Activated CD4-positive, CD25-positive, alpha-beta regulatory T cell treated with anti-CD3 and anti-CD28 coated beads, Interleukin-2, amount 50 U/mL, for 16 hours (primary cell): Measurements from ENCODE around the gene EED.
"Not testable (repeated sequence)": the region's sequence is repeated elsewhere in the genome, so short reads cannot be mapped to it uniquely, and the experiment has no call there.

ENCODE experiments used
- DNase-seq: peaks from one replicate; pipeline ENCODE4 v3.0.0-alpha.2; 2020; ENCODE audit warnings: low read depth, low spot score

The EED gene

DNA sequence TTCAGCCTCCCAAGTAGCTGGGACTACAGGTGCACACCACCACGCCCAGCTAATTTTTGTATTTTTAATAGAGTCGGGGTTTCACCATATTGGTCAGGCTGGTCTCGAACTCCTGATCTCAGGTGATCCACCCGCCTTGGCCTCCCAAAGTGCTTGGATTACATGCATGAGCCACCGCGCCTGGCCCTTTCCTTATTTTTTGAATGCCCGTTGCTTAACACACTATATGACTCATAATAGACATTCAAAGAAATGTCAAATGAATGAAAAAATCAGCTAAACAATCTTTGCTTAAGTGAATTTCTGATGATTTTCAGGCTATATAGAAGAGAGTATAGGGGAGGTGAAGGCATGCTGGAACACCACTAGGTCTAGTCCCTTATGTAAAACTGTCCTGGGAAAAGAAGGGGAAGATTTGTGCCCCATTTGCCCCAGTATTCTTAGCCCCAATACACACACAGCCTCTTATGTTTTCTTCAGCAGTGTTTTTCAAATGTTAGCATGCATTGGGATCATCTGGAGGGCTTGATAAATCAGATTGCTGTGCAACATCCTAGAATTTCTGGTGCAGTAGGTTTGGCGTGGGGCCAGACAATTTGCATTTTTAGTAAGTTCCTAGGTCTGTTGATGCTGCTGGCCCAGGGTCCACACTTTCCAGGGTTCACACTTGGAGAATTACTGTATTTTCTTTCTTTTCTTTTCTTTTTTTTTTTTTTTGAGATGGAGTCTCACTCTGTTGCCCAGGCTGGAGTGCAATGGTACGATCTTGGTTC is 45.1 kb downstream of the EED start:
- DNase-seq = not testable (repeated sequence)

DNA sequence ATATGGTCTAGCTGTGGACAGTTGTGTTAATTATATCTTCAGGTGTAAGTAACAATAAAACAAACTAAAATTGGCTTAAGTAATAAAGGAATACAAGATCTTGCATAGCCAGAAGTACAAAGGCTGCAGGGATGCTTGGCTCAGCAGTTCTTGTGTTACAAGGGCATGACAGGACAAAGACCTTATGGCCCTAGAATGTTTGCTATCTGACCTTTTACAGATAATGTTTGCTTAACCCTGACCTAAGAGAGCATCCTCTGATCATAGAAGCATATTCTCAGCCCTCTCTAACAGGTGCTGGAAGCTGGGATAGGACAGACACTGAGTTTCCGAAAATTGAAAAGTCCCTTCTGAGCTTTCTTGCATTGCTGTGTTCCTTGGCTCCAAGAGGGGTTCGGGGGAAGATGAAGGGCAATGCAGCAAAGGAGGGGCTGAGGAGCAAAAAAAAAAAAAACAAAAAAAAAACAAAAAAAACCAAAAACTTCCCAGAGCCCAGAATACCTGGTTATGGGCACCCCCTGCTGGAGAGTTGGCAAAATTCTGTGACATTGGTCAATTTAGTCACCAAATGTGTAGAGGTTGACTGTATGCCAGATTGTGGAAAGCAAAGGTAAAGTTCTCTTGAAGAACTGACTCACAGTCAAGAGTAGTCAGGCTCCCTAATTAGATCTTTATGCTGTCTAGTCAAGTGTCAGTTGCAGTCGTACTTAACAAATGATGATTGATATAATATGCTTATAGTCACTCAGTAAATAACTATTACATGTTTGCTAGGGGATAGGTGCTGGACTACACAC is 47.1 kb downstream of the EED start:
- peak; percentile 42 for DNase-seq

DNA sequence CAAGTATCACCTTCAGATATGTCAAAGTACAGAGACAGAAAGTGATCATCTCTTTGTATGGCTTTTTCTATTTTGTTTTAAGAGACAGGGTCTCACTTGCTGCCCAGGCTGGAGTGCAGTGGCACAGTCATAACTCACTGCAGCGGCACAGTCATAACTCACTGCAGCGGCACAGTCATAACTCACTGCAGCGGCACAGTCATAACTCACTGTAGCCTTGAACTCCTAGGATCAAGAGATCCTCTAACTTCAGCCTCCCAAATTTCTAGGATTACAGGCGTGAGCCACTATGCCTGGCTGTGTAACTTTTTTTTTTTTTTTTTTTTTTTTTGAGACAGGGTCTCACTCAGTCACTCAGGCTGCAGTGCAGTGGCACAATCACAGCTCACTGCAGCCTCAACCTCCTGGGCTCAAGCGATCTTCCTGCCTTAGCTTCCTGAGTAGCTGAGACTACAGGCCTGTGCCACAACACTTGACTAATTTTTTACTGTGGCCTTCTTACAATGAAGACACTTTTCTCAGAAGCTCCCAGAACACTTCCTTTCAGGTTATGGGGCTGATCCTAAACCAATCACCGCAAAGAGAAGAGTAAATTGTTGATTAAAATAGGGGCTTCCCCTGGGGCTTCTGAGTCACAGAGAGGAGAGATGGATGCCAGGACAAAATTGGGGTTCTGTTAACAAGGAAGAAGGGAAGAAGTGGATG is 48.5 kb downstream of the EED start:
- DNase-seq = no peak

GRCh38 chr11:86294026-86294425 is 49.5 kb downstream of the EED start:
- no peak for DNase-seq

GRCh38 chr11:86301742-86302091 is 57.2 kb downstream of the EED start:
- DNase-seq = no peak

DNA sequence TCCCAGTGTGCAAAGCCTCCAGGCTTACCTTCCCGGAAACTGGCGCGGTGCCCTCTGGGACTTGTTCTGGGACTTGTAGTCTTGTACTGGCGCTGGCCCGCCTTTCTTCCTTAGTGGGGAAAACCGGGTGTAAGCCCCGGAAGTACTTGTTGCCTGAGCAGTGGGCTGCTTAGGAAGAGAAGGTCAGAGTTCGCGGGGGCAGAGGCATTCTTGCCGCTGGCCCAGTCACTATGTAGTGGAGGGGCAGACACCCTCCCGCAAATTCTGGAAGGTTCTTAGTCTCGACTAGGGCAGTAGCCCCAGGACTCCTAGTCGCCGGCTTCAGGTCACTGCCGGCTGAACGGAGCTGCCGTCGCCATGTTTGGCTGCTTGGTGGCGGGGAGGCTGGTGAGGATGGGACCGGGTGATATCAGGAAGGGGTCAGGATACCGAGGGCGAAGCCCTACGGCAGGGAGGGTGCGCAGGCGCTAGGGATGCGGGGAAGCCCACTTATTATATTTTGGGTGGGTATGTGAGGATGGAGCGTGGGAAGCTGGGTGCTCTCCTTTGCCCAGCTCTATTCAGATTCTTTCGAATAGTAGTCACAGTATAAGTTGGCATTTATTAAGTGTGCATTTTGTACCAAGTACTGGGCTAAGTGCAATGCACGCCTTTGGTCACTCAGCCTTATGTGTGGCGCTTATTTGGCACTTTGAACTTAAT is 57.7 kb downstream of the EED start, which contains the start of gene HIKESHI:
HIKESHI (plus strand) TSS at position 149 of the 702 bp plus-strand sequence; CDS start at position 358, 209 bp downstream.
- DNase-seq = peak; percentile 86

GRCh38 chr11:86303257-86303656 is 58.7 kb downstream of the EED start:
- no peak for DNase-seq

- DNase-seq = not testable (repeated sequence)
Measured at GRCh38 chr11:86308710-86309109, 64.2 kb downstream of the EED start.

DNA sequence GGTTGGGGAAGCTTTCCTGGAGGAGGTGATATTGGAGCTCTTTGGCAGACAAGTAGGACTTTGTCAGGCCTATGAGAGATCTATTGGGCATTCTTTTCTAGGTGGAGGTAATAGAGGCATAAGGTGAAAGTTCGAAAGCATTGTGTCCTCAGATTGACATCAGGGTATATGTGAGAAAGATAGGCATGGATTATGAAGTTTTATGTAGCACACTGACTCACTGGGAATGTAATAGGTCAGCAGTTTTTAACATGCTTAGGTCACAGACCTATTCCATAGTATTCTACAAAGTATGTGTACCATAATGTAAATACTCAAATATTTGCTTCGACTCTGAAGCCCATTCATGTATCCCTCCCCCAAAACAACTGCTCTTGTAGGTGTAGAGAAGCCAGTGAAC is 69.2 kb downstream of the EED start:
- no peak for DNase-seq

- no peak for DNase-seq
Measured at GRCh38 chr11:86314636-86315035, 70.1 kb downstream of the EED start.
